Stimulated activated CD4-positive, alpha-beta T cell treated with anti-CD3 and anti-CD28 coated beads, Interleukin-4, amount 100 ng/mL, for 4 hours (primary cell): ENCODE measurements around the gene RGS6.
"Not testable (repeated sequence)": the region's sequence is repeated elsewhere in the genome, so short reads cannot be mapped to it uniquely, and the experiment has no call there.

Experiments used
- DNase-seq, 2 experiments: peaks; one replicate each; pipeline ENCODE4 v3.0.0-alpha.2; 2020

RGS6 gene

GRCh38 chr14:71932229-71932981 is at the start of gene RGS6:
Gene RGS6, plus strand, starts transcription at chr14:71932429.
- DNase-seq = peak in 1 of 2 experiments; percentile 22

GRCh38 chr14:71883094-71883493 is 49.1 kb upstream of the RGS6 start:
- no peak for DNase-seq

- DNase-seq = no peak
Observed at GRCh38 chr14:71885301-71885700, 46.9 kb upstream of the RGS6 start.

GRCh38 chr14:71887802-71888201 is 44.4 kb upstream of the RGS6 start:
- not testable (repeated sequence) for DNase-seq

- no peak for DNase-seq
Observed at GRCh38 chr14:71890541-71890940, 41.7 kb upstream of the RGS6 start.

DNA sequence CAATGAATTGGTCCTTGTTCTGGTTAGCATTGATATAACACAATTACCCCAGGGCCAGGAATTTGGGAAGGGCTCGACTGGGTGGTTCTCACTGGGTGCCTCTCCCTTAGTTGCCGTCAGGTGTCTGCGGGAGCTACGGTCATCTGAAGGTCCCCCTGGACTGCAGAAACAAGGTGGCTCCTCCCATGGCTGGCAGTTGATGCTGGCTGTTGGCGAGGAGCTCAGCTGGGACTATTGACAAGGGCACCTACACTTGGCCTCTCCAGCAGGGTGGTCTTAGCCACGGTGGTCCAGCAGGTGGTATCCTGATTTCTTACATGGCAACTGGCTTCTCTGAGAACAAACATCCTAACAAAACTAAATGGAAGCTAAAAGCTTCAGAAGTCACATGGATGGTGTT is 41.0 kb upstream of the RGS6 start:
- DNase-seq = no peak

DNA sequence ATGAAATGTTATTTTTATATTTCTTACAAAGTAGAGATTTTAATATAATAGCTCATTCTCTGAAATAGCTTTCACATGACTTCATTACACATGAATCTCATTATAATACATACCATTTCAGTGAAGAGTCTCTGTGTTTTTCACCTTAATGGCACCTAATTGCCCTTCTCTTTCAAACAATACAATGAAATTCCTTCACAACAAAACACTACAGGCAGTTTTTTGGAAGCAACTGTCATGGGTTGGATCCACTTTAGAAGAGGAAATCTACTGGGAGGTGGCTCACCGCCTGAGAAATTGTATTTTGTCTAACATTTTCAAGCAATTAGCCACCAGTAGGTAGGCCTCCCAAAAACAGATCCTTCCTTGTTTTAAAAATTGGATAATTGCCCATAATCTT is 40.3 kb upstream of the RGS6 start:
- DNase-seq = no peak

GRCh38 chr14:71905031-71905430 is 27.2 kb upstream of the RGS6 start:
- DNase-seq = no peak

GRCh38 chr14:71905860-71906259 is 26.4 kb upstream of the RGS6 start:
- DNase-seq = no peak

- DNase-seq = no peak
Observed at GRCh38 chr14:71907793-71908515, 24.3 kb upstream of the RGS6 start.

DNA sequence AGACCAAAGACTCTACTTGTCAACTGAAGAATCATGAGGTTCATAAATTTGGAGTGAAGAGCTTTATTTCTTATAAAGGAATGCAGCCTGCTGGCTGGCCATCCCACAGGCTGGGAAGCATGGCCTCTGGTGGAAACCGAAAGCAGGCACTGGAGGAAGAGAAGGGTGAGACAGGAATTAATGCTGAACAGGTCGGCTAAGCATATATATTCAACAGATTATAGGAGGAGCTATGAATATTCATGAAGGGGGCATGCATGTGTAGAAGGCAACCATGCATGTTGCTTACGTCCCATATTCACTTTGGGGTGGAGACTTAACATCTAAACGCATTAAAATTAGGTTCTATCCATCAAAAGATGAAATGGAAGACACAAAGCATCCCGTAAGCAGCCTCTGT is 20.6 kb upstream of the RGS6 start:
- no peak for DNase-seq

DNA sequence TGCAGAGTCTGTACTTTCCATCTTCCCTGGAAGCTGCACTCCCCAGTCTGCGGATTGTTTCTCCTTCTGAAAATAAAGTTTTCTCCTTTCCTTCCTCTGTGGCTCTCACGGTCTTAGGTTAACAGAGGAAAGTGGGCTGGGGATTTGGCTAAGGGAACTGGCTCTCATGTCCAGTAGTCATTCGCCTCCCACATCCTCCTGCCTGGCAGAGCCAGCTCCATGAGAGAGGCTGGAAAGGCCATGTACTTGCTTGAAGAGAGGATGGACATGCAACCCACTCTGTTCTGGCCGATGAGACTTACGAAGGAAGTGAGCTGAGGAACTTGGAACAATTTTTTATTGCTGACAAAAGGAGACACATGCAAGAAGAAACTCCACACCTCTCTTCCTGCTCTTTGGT is 18.9 kb upstream of the RGS6 start:
- DNase-seq = no peak

GRCh38 chr14:71918955-71919354 is 13.3 kb upstream of the RGS6 start:
- no peak for DNase-seq

- DNase-seq = no peak
Observed at GRCh38 chr14:71923513-71923912, 8.7 kb upstream of the RGS6 start.

DNA sequence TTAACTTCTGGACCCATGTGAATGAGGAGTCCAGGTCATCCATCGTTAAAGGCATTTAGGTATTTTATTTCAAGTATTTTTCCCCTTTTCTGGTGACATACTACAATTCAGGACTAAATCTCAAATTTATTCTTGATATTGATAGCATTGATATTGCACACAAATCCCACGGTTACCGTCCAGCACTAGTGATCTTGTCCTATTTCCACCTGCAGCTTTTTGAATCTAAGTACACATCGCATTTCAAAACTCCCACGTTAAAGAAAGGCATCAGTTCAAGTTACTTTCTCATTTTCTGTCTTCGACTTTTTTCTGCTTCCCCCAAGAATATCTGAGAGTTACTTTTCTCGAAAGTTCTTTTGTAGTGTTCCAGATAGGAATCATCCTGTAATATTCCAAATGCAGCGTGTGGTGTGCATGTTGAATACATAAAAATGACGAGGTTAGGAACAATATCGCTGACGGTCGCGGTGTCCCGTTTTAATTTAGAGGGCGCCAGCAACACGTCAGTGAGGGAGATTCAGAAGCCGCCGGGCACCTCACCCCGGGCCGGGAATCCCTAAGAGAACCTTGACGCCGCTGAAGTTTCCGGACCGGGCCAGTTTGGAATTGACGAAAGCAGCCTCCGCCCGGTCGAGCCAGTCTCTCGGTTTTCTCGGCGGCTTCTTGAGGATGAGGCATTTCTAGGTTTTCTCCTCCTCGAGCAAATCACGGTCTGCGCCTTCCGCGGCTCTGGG is 569 bp upstream of the RGS6 start:
- DNase-seq = no peak

- no peak for DNase-seq
Observed at GRCh38 chr14:71933001-71933587, 865 bp downstream of the RGS6 start.

- DNase-seq = not testable (repeated sequence)
Observed at GRCh38 chr14:71938273-71938672, 6.0 kb downstream of the RGS6 start.

- DNase-seq = not testable (repeated sequence)
Observed at GRCh38 chr14:71939344-71939743, 7.1 kb downstream of the RGS6 start.

GRCh38 chr14:71940500-71940899 is 8.3 kb downstream of the RGS6 start:
- DNase-seq = not testable (repeated sequence)

- DNase-seq = not testable (repeated sequence)
Observed at GRCh38 chr14:71941616-71942015, 9.4 kb downstream of the RGS6 start.

GRCh38 chr14:71942904-71943694 is 10.9 kb downstream of the RGS6 start:
- DNase-seq = no peak

GRCh38 chr14:71943695-71944018 is 11.4 kb downstream of the RGS6 start:
- DNase-seq = no peak
